GM23338 (cell line): ENCODE data around the gene MTOR.

Experiments used
- CREB1 ChIP-seq: fragments of 250-450 bp; sonication (Bioruptor Pico); IDR thresholded peaks from 2 replicates; pipeline ENCODE4 v1.5.0; 2020; ENCODE audit warnings: low read depth, mild to moderate bottlenecking, moderate library complexity
- EZH2 ChIP-seq: fragments of 200-600 bp; sonication (generic); IDR thresholded peaks from one replicate; pipeline ENCODE4 v1.8.0; 2017; ENCODE audit warnings: antibody characterized with exemption, mild to moderate bottlenecking, low read depth; ENCODE audit not compliant: unreplicated experiment
- EZH2phosphoT487 ChIP-seq: fragments of 200-600 bp; sonication (generic); IDR thresholded peaks from one replicate; pipeline ENCODE4 v1.8.1; 2018; ENCODE audit warnings: antibody characterized with exemption; ENCODE audit not compliant: unreplicated experiment
- NANOG ChIP-seq: IDR thresholded peaks from 2 replicates; pipeline ENCODE4 v1.6.1; 2016; ENCODE audit warnings: antibody characterized with exemption, borderline replicate concordance
- POLR2AphosphoS5 ChIP-seq: IDR thresholded peaks from 2 replicates; pipeline ENCODE4 v1.6.1; 2016; ENCODE audit warnings: antibody characterized with exemption, low read depth
- TF ChIP-seq, protein P1 (sequence below), 2 experiments: fragments of 200-600 bp in 1 of 2; sonication (generic) in 1 of 2; conservative IDR thresholded peaks; 2 replicates each; pipeline versions ENCODE4 v1.5.1 to v1.6.1; 2016 to 2017; ENCODE audit warnings: antibody characterized with exemption in 2 of 2, low read depth in 2 of 2, mild to moderate bottlenecking in 2 of 2, moderate library complexity in 1 of 2
- TF ChIP-seq, protein P2 (sequence below): IDR thresholded peaks from one replicate; pipeline ENCODE4 v1.6.1; 2018; ENCODE audit warnings: antibody characterized with exemption; ENCODE audit not compliant: unreplicated experiment
- TF ChIP-seq, protein P3 (sequence below): fragments of 250-450 bp; sonication (Bioruptor Pico); IDR thresholded peaks from 2 replicates; pipeline ENCODE4 v1.5.0; 2020; ENCODE audit warnings: mild to moderate bottlenecking, moderate library complexity
- TF ChIP-seq, protein P4 (sequence below): IDR thresholded peaks from 2 replicates; pipeline ENCODE4 v1.6.1; 2016; ENCODE audit warnings: antibody characterized with exemption

GRCh38 chr1:11211461-11211860, 50.9 kb downstream of the MTOR start:
- TF ChIP-seq EZH2 (no peak), EZH2phosphoT487 (no peak), POLR2AphosphoS5 (no peak), CREB1 (CRISPR knock-in tag) (no peak), NANOG (no peak)
- TF ChIP-seq, protein P1, sequence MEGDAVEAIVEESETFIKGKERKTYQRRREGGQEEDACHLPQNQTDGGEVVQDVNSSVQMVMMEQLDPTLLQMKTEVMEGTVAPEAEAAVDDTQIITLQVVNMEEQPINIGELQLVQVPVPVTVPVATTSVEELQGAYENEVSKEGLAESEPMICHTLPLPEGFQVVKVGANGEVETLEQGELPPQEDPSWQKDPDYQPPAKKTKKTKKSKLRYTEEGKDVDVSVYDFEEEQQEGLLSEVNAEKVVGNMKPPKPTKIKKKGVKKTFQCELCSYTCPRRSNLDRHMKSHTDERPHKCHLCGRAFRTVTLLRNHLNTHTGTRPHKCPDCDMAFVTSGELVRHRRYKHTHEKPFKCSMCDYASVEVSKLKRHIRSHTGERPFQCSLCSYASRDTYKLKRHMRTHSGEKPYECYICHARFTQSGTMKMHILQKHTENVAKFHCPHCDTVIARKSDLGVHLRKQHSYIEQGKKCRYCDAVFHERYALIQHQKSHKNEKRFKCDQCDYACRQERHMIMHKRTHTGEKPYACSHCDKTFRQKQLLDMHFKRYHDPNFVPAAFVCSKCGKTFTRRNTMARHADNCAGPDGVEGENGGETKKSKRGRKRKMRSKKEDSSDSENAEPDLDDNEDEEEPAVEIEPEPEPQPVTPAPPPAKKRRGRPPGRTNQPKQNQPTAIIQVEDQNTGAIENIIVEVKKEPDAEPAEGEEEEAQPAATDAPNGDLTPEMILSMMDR (conservative IDR thresholded peaks at IDR 0.05; ENCODE audit: low read depth in 2 of 2) = no peak
- TF ChIP-seq, protein P2, sequence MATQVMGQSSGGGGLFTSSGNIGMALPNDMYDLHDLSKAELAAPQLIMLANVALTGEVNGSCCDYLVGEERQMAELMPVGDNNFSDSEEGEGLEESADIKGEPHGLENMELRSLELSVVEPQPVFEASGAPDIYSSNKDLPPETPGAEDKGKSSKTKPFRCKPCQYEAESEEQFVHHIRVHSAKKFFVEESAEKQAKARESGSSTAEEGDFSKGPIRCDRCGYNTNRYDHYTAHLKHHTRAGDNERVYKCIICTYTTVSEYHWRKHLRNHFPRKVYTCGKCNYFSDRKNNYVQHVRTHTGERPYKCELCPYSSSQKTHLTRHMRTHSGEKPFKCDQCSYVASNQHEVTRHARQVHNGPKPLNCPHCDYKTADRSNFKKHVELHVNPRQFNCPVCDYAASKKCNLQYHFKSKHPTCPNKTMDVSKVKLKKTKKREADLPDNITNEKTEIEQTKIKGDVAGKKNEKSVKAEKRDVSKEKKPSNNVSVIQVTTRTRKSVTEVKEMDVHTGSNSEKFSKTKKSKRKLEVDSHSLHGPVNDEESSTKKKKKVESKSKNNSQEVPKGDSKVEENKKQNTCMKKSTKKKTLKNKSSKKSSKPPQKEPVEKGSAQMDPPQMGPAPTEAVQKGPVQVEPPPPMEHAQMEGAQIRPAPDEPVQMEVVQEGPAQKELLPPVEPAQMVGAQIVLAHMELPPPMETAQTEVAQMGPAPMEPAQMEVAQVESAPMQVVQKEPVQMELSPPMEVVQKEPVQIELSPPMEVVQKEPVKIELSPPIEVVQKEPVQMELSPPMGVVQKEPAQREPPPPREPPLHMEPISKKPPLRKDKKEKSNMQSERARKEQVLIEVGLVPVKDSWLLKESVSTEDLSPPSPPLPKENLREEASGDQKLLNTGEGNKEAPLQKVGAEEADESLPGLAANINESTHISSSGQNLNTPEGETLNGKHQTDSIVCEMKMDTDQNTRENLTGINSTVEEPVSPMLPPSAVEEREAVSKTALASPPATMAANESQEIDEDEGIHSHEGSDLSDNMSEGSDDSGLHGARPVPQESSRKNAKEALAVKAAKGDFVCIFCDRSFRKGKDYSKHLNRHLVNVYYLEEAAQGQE = no peak
- TF ChIP-seq, protein P3, sequence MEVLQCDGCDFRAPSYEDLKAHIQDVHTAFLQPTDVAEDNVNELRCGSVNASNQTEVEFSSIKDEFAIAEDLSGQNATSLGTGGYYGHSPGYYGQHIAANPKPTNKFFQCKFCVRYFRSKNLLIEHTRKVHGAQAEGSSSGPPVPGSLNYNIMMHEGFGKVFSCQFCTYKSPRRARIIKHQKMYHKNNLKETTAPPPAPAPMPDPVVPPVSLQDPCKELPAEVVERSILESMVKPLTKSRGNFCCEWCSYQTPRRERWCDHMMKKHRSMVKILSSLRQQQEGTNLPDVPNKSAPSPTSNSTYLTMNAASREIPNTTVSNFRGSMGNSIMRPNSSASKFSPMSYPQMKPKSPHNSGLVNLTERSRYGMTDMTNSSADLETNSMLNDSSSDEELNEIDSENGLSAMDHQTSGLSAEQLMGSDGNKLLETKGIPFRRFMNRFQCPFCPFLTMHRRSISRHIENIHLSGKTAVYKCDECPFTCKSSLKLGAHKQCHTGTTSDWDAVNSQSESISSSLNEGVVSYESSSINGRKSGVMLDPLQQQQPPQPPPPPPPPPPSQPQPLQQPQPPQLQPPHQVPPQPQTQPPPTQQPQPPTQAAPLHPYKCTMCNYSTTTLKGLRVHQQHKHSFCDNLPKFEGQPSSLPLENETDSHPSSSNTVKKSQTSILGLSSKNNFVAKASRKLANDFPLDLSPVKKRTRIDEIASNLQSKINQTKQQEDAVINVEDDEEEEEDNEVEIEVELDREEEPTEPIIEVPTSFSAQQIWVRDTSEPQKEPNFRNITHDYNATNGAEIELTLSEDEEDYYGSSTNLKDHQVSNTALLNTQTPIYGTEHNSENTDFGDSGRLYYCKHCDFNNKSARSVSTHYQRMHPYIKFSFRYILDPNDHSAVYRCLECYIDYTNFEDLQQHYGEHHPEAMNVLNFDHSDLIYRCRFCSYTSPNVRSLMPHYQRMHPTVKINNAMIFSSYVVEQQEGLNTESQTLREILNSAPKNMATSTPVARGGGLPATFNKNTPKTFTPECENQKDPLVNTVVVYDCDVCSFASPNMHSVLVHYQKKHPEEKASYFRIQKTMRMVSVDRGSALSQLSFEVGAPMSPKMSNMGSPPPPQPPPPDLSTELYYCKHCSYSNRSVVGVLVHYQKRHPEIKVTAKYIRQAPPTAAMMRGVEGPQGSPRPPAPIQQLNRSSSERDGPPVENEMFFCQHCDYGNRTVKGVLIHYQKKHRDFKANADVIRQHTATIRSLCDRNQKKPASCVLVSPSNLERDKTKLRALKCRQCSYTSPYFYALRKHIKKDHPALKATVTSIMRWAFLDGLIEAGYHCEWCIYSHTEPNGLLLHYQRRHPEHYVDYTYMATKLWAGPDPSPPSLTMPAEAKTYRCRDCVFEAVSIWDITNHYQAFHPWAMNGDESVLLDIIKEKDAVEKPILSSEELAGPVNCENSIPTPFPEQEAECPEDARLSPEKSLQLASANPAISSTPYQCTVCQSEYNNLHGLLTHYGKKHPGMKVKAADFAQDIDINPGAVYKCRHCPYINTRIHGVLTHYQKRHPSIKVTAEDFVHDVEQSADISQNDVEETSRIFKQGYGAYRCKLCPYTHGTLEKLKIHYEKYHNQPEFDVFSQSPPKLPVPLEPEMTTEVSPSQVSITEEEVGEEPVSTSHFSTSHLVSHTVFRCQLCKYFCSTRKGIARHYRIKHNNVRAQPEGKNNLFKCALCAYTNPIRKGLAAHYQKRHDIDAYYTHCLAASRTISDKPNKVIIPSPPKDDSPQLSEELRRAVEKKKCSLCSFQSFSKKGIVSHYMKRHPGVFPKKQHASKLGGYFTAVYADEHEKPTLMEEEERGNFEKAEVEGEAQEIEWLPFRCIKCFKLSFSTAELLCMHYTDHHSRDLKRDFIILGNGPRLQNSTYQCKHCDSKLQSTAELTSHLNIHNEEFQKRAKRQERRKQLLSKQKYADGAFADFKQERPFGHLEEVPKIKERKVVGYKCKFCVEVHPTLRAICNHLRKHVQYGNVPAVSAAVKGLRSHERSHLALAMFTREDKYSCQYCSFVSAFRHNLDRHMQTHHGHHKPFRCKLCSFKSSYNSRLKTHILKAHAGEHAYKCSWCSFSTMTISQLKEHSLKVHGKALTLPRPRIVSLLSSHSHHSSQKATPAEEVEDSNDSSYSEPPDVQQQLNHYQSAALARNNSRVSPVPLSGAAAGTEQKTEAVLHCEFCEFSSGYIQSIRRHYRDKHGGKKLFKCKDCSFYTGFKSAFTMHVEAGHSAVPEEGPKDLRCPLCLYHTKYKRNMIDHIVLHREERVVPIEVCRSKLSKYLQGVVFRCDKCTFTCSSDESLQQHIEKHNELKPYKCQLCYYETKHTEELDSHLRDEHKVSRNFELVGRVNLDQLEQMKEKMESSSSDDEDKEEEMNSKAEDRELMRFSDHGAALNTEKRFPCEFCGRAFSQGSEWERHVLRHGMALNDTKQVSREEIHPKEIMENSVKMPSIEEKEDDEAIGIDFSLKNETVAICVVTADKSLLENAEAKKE (CRISPR knock-in tag) = no peak
- TF ChIP-seq, protein P4, sequence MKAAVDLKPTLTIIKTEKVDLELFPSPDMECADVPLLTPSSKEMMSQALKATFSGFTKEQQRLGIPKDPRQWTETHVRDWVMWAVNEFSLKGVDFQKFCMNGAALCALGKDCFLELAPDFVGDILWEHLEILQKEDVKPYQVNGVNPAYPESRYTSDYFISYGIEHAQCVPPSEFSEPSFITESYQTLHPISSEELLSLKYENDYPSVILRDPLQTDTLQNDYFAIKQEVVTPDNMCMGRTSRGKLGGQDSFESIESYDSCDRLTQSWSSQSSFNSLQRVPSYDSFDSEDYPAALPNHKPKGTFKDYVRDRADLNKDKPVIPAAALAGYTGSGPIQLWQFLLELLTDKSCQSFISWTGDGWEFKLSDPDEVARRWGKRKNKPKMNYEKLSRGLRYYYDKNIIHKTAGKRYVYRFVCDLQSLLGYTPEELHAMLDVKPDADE = no peak
